ENCODE measurements around the gene RBM7.

Gene RBM7

GRCh38 chr11:114400216-114400914 lies at the start of gene RBM7, which contains the start of gene C11orf71:
TSS of gene RBM7 (plus strand) at chr11:114400666. CDS start at chr11:114400672, 6 bp downstream.
TSS of gene C11orf71 (minus strand) at chr11:114400511. CDS start at chr11:114400331, 180 bp downstream.
- H3K27ac ChIP-seq (ENCODE audit: low read length) = peak within 1 kb of the TSS; percentile 98
- peak within 1 kb of the TSS; percentile 99 for H3K9ac ChIP-seq (ENCODE audit: low read length in 2 of 2)
- no peaks in the 10 kb centered on the region for H3K4me1 ChIP-seq (ENCODE audit: control insufficient read depth, insufficient read depth, low read length)
- no peaks in the 10 kb centered on the region for H3K9me3 ChIP-seq (ENCODE audit: control insufficient read depth in 2 of 2, low read length in 2 of 2)
- H3K27me3 ChIP-seq (ENCODE audit: control insufficient read depth in 1 of 2, insufficient read depth in 2 of 2, low read length in 2 of 2) = no peaks in the 10 kb centered on the region
- no peaks in the 10 kb centered on the region for H3K36me3 ChIP-seq (ENCODE audit: control insufficient read depth in 2 of 2, insufficient read depth in 2 of 2, low read length in 2 of 2)
- H3K4me3 ChIP-seq (ENCODE audit: low read length in 2 of 2) = peak within 1 kb of the TSS; percentile 88 to 98

- Histone ChIP-seq H3K9me3 (ENCODE audit: control insufficient read depth in 2 of 2, low read length in 2 of 2) (no peaks in the 10 kb centered on the region), H3K36me3 (ENCODE audit: control insufficient read depth in 2 of 2, insufficient read depth in 2 of 2, low read length in 2 of 2) (no peaks in the 10 kb centered on the region), H3K9ac (ENCODE audit: low read length in 2 of 2) (no peak overlapping the region), H3K27me3 (ENCODE audit: control insufficient read depth in 1 of 2, insufficient read depth in 2 of 2, low read length in 2 of 2) (no peaks in the 10 kb centered on the region), H3K27ac (ENCODE audit: low read length) (no peak overlapping the region), H3K4me1 (ENCODE audit: control insufficient read depth, insufficient read depth, low read length) (no peaks in the 10 kb centered on the region), H3K4me3 (ENCODE audit: low read length in 2 of 2) (no peak overlapping the region)
These were observed 47.0 kb upstream of the RBM7 start for GRCh38 chr11:114353443-114353842.

- Histone ChIP-seq H3K27ac (ENCODE audit: low read length) (no peak overlapping the region), H3K9me3 (ENCODE audit: control insufficient read depth in 2 of 2, low read length in 2 of 2) (no peaks in the 10 kb centered on the region), H3K4me3 (ENCODE audit: low read length in 2 of 2) (no peak overlapping the region), H3K27me3 (ENCODE audit: control insufficient read depth in 1 of 2, insufficient read depth in 2 of 2, low read length in 2 of 2) (no peaks in the 10 kb centered on the region), H3K9ac (ENCODE audit: low read length in 2 of 2) (no peak overlapping the region), H3K36me3 (ENCODE audit: control insufficient read depth in 2 of 2, insufficient read depth in 2 of 2, low read length in 2 of 2) (no peaks in the 10 kb centered on the region), H3K4me1 (ENCODE audit: control insufficient read depth, insufficient read depth, low read length) (no peaks in the 10 kb centered on the region)
These were observed 46.4 kb upstream of the RBM7 start for GRCh38 chr11:114354076-114354475.

- no peaks in the 10 kb centered on the region for H3K4me1 ChIP-seq (ENCODE audit: control insufficient read depth, insufficient read depth, low read length)
- no peaks in the 10 kb centered on the region for H3K36me3 ChIP-seq (ENCODE audit: control insufficient read depth in 2 of 2, insufficient read depth in 2 of 2, low read length in 2 of 2)
- no peaks in the 10 kb centered on the region for H3K9me3 ChIP-seq (ENCODE audit: control insufficient read depth in 2 of 2, low read length in 2 of 2)
- H3K9ac ChIP-seq (ENCODE audit: low read length in 2 of 2) = no peak overlapping the region
- H3K4me3 ChIP-seq (ENCODE audit: low read length in 2 of 2) = no peak overlapping the region
- no peaks in the 10 kb centered on the region for H3K27me3 ChIP-seq (ENCODE audit: control insufficient read depth in 1 of 2, insufficient read depth in 2 of 2, low read length in 2 of 2)
- H3K27ac ChIP-seq (ENCODE audit: low read length) = no peak overlapping the region
These were observed 41.8 kb upstream of the RBM7 start for GRCh38 chr11:114358716-114359115.

- Histone ChIP-seq H3K9me3 (ENCODE audit: control insufficient read depth in 2 of 2, low read length in 2 of 2) (no peaks in the 10 kb centered on the region), H3K4me3 (ENCODE audit: low read length in 2 of 2) (no peak overlapping the region), H3K4me1 (ENCODE audit: control insufficient read depth, insufficient read depth, low read length) (no peaks in the 10 kb centered on the region)
These were observed 41.1 kb upstream of the RBM7 start for GRCh38 chr11:114359342-114359741.

GRCh38 chr11:114362326-114362725 lies 38.1 kb upstream of the RBM7 start:
- H3K9me3 ChIP-seq (ENCODE audit: control insufficient read depth in 2 of 2, low read length in 2 of 2) = no peaks in the 10 kb centered on the region
- H3K9ac ChIP-seq (ENCODE audit: low read length in 2 of 2) = no peak overlapping the region
- H3K27ac ChIP-seq (ENCODE audit: low read length) = no peak overlapping the region
- H3K27me3 ChIP-seq (ENCODE audit: control insufficient read depth in 1 of 2, insufficient read depth in 2 of 2, low read length in 2 of 2) = no peaks in the 10 kb centered on the region
- H3K36me3 ChIP-seq (ENCODE audit: control insufficient read depth in 2 of 2, insufficient read depth in 2 of 2, low read length in 2 of 2) = no peaks in the 10 kb centered on the region
- no peaks in the 10 kb centered on the region for H3K4me1 ChIP-seq (ENCODE audit: control insufficient read depth, insufficient read depth, low read length)
- H3K4me3 ChIP-seq (ENCODE audit: low read length in 2 of 2) = no peak overlapping the region

More at GRCh38 chr11:114359342-114359741, 41.1 kb upstream of the RBM7 start:
- no peaks in the 10 kb centered on the region for H3K27me3 ChIP-seq (ENCODE audit: control insufficient read depth in 1 of 2, insufficient read depth in 2 of 2, low read length in 2 of 2)
- no peaks in the 10 kb centered on the region for H3K36me3 ChIP-seq (ENCODE audit: control insufficient read depth in 2 of 2, insufficient read depth in 2 of 2, low read length in 2 of 2)
- no peak overlapping the region for H3K9ac ChIP-seq (ENCODE audit: low read length in 2 of 2)
- no peak overlapping the region for H3K27ac ChIP-seq (ENCODE audit: low read length)

GRCh38 chr11:114362958-114363357 lies 37.5 kb upstream of the RBM7 start:
- Histone ChIP-seq H3K9ac (ENCODE audit: low read length in 2 of 2) (no peak overlapping the region), H3K9me3 (ENCODE audit: control insufficient read depth in 2 of 2, low read length in 2 of 2) (no peaks in the 10 kb centered on the region), H3K4me1 (ENCODE audit: control insufficient read depth, insufficient read depth, low read length) (no peaks in the 10 kb centered on the region), H3K4me3 (ENCODE audit: low read length in 2 of 2) (no peak overlapping the region), H3K27me3 (ENCODE audit: control insufficient read depth in 1 of 2, insufficient read depth in 2 of 2, low read length in 2 of 2) (peaks cover 0 to 2% of the 10 kb centered on the region in 2 donors), H3K36me3 (ENCODE audit: control insufficient read depth in 2 of 2, insufficient read depth in 2 of 2, low read length in 2 of 2) (no peaks in the 10 kb centered on the region), H3K27ac (ENCODE audit: low read length) (no peak overlapping the region)

GRCh38 chr11:114366331-114367243 lies 33.9 kb upstream of the RBM7 start:
- Histone ChIP-seq H3K27me3 (ENCODE audit: control insufficient read depth in 1 of 2, insufficient read depth in 2 of 2, low read length in 2 of 2) (peaks cover 0 to 2% of the 10 kb centered on the region in 2 donors), H3K36me3 (ENCODE audit: control insufficient read depth in 2 of 2, insufficient read depth in 2 of 2, low read length in 2 of 2) (no peaks in the 10 kb centered on the region), H3K9me3 (ENCODE audit: control insufficient read depth in 2 of 2, low read length in 2 of 2) (no peaks in the 10 kb centered on the region), H3K9ac (ENCODE audit: low read length in 2 of 2) (no peak overlapping the region), H3K4me3 (ENCODE audit: low read length in 2 of 2) (no peak overlapping the region), H3K27ac (ENCODE audit: low read length) (no peak overlapping the region), H3K4me1 (ENCODE audit: control insufficient read depth, insufficient read depth, low read length) (no peaks in the 10 kb centered on the region)

- H3K4me1 ChIP-seq (ENCODE audit: control insufficient read depth, insufficient read depth, low read length) = no peaks in the 10 kb centered on the region
- peaks cover 0 to 2% of the 10 kb centered on the region in 2 donors for H3K27me3 ChIP-seq (ENCODE audit: control insufficient read depth in 1 of 2, insufficient read depth in 2 of 2, low read length in 2 of 2)
- no peak overlapping the region for H3K27ac ChIP-seq (ENCODE audit: low read length)
- no peaks in the 10 kb centered on the region for H3K9me3 ChIP-seq (ENCODE audit: control insufficient read depth in 2 of 2, low read length in 2 of 2)
- H3K9ac ChIP-seq (ENCODE audit: low read length in 2 of 2) = no peak overlapping the region
- no peak overlapping the region for H3K4me3 ChIP-seq (ENCODE audit: low read length in 2 of 2)
- H3K36me3 ChIP-seq (ENCODE audit: control insufficient read depth in 2 of 2, insufficient read depth in 2 of 2, low read length in 2 of 2) = no peaks in the 10 kb centered on the region
These were observed 33.1 kb upstream of the RBM7 start for GRCh38 chr11:114367244-114367957.

GRCh38 chr11:114368918-114369680 lies 31.4 kb upstream of the RBM7 start:
- Histone ChIP-seq H3K9ac (ENCODE audit: low read length in 2 of 2) (no peak overlapping the region), H3K36me3 (ENCODE audit: control insufficient read depth in 2 of 2, insufficient read depth in 2 of 2, low read length in 2 of 2) (no peaks in the 10 kb centered on the region), H3K27ac (ENCODE audit: low read length) (no peak overlapping the region), H3K27me3 (ENCODE audit: control insufficient read depth in 1 of 2, insufficient read depth in 2 of 2, low read length in 2 of 2) (peaks cover 0 to 2% of the 10 kb centered on the region in 2 donors), H3K9me3 (ENCODE audit: control insufficient read depth in 2 of 2, low read length in 2 of 2) (no peaks in the 10 kb centered on the region), H3K4me3 (ENCODE audit: low read length in 2 of 2) (no peak overlapping the region), H3K4me1 (ENCODE audit: control insufficient read depth, insufficient read depth, low read length) (no peaks in the 10 kb centered on the region)
